HepG2 (cell line): Measurements from ENCODE around the gene UBQLN1. TPM values are rescaled to one million over a fixed set of nuclear protein-coding genes. Genes with fewer than 3 reads are reported as not detected.
"Not testable (repeated sequence)": the region's sequence is repeated elsewhere in the genome, so short reads cannot be mapped to it uniquely, and the experiment has no call there.

Source experiments
- ATAC-seq: fragments of 200-7000 bp; cut with Tn5 transposase; 3 replicates; pipeline ENCODE4 v1.9.1; 2020; ENCODE audit warnings: mild to moderate bottlenecking, moderate library complexity
- BruUV-seq: library from RNA; stranded (reverse); fragments of 400-500 nt; replicated peaks from 2 replicates; lab custom pipeline; 2021; lab: Mats Ljungman, UMichigan
- CTCF ChIA-PET: fragments of 300-600 bp; formaldehyde crosslinking; extraction: SDS; loops from one replicate; lab custom pipeline; 2021; ENCODE audit warnings: low total read pairs, inconsistent platforms, low intra/inter-chr PET ratio; lab: Yijun Ruan, JAX
- POLR2A ChIA-PET: fragments of 350-600 bp; sonication (Branson Sonifier 250); formaldehyde crosslinking; loops from one replicate; lab custom pipeline; 2020; ENCODE audit warnings: antibody characterized with exemption, inconsistent platforms; lab: Yijun Ruan, JAX
- DNase-seq: peaks from one replicate; pipeline ENCODE4 v3.0.0-alpha.2; 2015; ENCODE audit warnings: low spot score
- FAIRE-seq: peaks from 3 replicates; lab custom pipeline; 2011; peaks lifted over from hg19 to GRCh38; lab: Jason Lieb, UNC
- H2AFZ ChIP-seq: one replicate; pipeline ENCODE4 v1.6.1; 2011; ENCODE audit warnings: low read length, inconsistent platforms
- H3K27ac ChIP-seq: fragments of 300-600 bp; 3 replicates; pipeline ENCODE4 v1.8.0; 2011; ENCODE audit warnings: mixed run types, mild to moderate bottlenecking, mixed read lengths, low read length, inconsistent platforms; ENCODE audit not compliant: insufficient read depth; ENCODE audit errors: extremely low read length
- H3K27me3 ChIP-seq, 2 experiments: fragments of 200-600 bp in 1 of 2; 2 replicates in 1 of 2; 3 replicates in 1 of 2; pipeline versions ENCODE4 v1.6.0 to v1.8.0; 2011; ENCODE audit warnings: low read length in 2 of 2, mild to moderate bottlenecking in 2 of 2, moderate library complexity in 2 of 2, inconsistent platforms in 1 of 2; ENCODE audit not compliant: insufficient read depth in 2 of 2, control insufficient read depth in 1 of 2
- H3K36me3 ChIP-seq, 2 experiments: fragments of 200-600 bp in 1 of 2; replicated peaks in 1 of 2; 2 replicates in 1 of 2; 3 replicates in 1 of 2; pipeline versions ENCODE4 v1.5.1 to v1.8.0; 2011; ENCODE audit warnings: low read length in 2 of 2, inconsistent platforms in 1 of 2; ENCODE audit not compliant: insufficient read depth in 2 of 2, control insufficient read depth in 1 of 2
- H3K4me1 ChIP-seq: 2 replicates; pipeline ENCODE4 v1.5.1; 2012; ENCODE audit warnings: low read length, inconsistent platforms; ENCODE audit not compliant: insufficient read depth
- H3K4me2 ChIP-seq: 2 replicates; pipeline ENCODE4 v1.6.0; 2011; ENCODE audit warnings: low read depth, low read length, inconsistent platforms
- H3K4me3 ChIP-seq, 3 experiments: fragments of 200-600 bp in 1 of 3; sonication (generic), shearing (Covaris generic) in 1 of 3; replicated peaks in 1 of 3; 2 replicates each; pipeline ENCODE4 v1.5.1; 2011 to 2016; ENCODE audit warnings: low read length in 3 of 3, inconsistent platforms in 2 of 3, low read depth in 2 of 3, mild to moderate bottlenecking in 2 of 3, control low read depth in 1 of 3, mixed read lengths in 1 of 3; ENCODE audit not compliant: insufficient read depth in 1 of 3
- H3K79me2 ChIP-seq: one replicate; pipeline ENCODE4 v1.6.1; 2011; ENCODE audit warnings: low read length, inconsistent platforms; ENCODE audit not compliant: insufficient read depth
- H3K9ac ChIP-seq: 2 replicates; pipeline ENCODE4 v1.6.0; 2011; ENCODE audit warnings: mild to moderate bottlenecking, low read depth, low read length, inconsistent platforms; ENCODE audit not compliant: insufficient read depth
- H3K9me3 ChIP-seq: 2 replicates; pipeline ENCODE4 v1.5.1; 2012; ENCODE audit warnings: mild to moderate bottlenecking, low read length
- H4K20me1 ChIP-seq: 2 replicates; pipeline ENCODE4 v1.6.0; 2011; ENCODE audit warnings: inconsistent platforms, mild to moderate bottlenecking, low read length, moderate library complexity; ENCODE audit not compliant: insufficient read depth
- CEBPG ChIP-seq: IDR thresholded peaks from 2 replicates; pipeline ENCODE4 v1.6.1; 2016
- HDAC2 ChIP-seq: sonication (generic); formaldehyde crosslinking; IDR thresholded peaks from 2 replicates; pipeline ENCODE4 v1.4.0; 2020; ENCODE audit warnings: missing genetic modification reagents
- HOMEZ ChIP-seq: IDR thresholded peaks from 2 replicates; pipeline ENCODE4 v1.6.1; 2016; ENCODE audit warnings: low read depth
- KDM1A ChIP-seq: IDR thresholded peaks from 2 replicates; pipeline ENCODE4 v1.6.1; 2016; ENCODE audit warnings: missing compliant biosample characterization
- KMT2A ChIP-seq: sonication (generic); formaldehyde crosslinking; IDR thresholded peaks from 2 replicates; pipeline ENCODE4 v1.4.0; 2020; ENCODE audit warnings: missing genetic modification reagents
- RCOR2 ChIP-seq: IDR thresholded peaks from 2 replicates; pipeline ENCODE4 v1.6.1; 2016; ENCODE audit warnings: missing biosample characterization, missing genetic modification reagents
- ZBTB38 ChIP-seq: sonication (generic); formaldehyde crosslinking; IDR thresholded peaks from 2 replicates; pipeline ENCODE4 v1.5.1; 2020; ENCODE audit warnings: mild to moderate bottlenecking, missing genetic modification reagents
- ZMYM2 ChIP-seq: sonication (generic); formaldehyde crosslinking; IDR thresholded peaks from 2 replicates; pipeline ENCODE4 v1.8.0; 2022; ENCODE audit warnings: mild to moderate bottlenecking, missing genetic modification reagents
- ZNF362 ChIP-seq: sonication (generic); formaldehyde crosslinking; IDR thresholded peaks from 2 replicates; pipeline ENCODE4 v1.4.0; 2020; ENCODE audit warnings: missing genetic modification reagents, mild to moderate bottlenecking, borderline replicate concordance
- ZNF460 ChIP-seq: sonication (generic); formaldehyde crosslinking; IDR thresholded peaks from 2 replicates; pipeline ENCODE4 v1.5.1; 2020; ENCODE audit warnings: missing genetic modification reagents, mild to moderate bottlenecking, borderline replicate concordance
- ZNF687 ChIP-seq: sonication (generic); formaldehyde crosslinking; IDR thresholded peaks from 2 replicates; pipeline ENCODE4 v1.5.1; 2020; ENCODE audit warnings: mild to moderate bottlenecking, missing genetic modification reagents, moderate library complexity
- ZNF710 ChIP-seq: sonication (generic); formaldehyde crosslinking; IDR thresholded peaks from 2 replicates; pipeline ENCODE4 v1.5.0; 2020; ENCODE audit warnings: mild to moderate bottlenecking, missing genetic modification reagents, borderline replicate concordance
- ZNF770 ChIP-seq: sonication (generic); formaldehyde crosslinking; IDR thresholded peaks from 2 replicates; pipeline ENCODE4 v1.5.0; 2020; ENCODE audit warnings: mild to moderate bottlenecking, missing genetic modification reagents
- WGBS: methylation state at CpG from one replicate; pipeline ENCODE4 v1.1.6; 2017; ENCODE audit warnings: low lambda C conversion rate; 5-methylcytosine and 5-hydroxymethylcytosine counted together
- in situ Hi-C: cut with HindIII; loops from 2 replicates; pipeline ENCODE4 v1.10.0; 2017; ENCODE audit warnings: low pct_unique_long_range_greater_than_20kb; ENCODE audit not compliant: extremely low pct_ligation_motif_present
- intact Hi-C: fragments of 100-400 bp; cut with micrococcal nuclease; formaldehyde crosslinking; loops from one replicate; pipeline ENCODE4 v1.10.0; 2022; ENCODE audit not compliant: unreplicated experiment
- polyA plus RNA-seq, 8 experiments: library from polyadenylated mRNA; depleted of rRNA in 3 of 8; stranded (reverse) in 7 of 8; unstranded in 1 of 8; fragments of >200 nt; fragmentation: Illumina TruSeq in 4 of 8; extraction: Trizol in 4 of 8; gene quantifications; 2 replicates each; pipeline versions ENCODE4 v1.2.1 to v1.2.3, GENCODE V29; 2011 to 2016; ENCODE audit warnings: low read depth in 4 of 8, missing spikeins in 1 of 8, mixed read lengths in 1 of 8; ENCODE audit not compliant: insufficient read depth in 1 of 8
- total RNA-seq, 5 experiments: library from RNA; depleted of rRNA; stranded (reverse); fragments of >200 nt; fragmentation: Illumina TruSeq; extraction: Trizol; gene quantifications; 2 replicates each; pipeline ENCODE4 v1.2.3, GENCODE V29; 2016; ENCODE audit warnings: low read depth in 1 of 5

The UBQLN1 gene
- total and polyA plus RNA-seq, 2 of the 13 experiments (the other 11 are each of a cell fraction or from before 2014, with no cell fraction given) = 78.1 to 83.8 TPM

GRCh38 chr9:83705219-83705651 is 2.5 kb downstream of the UBQLN1 start:
- H3K4me2 ChIP-seq = peak overlapping the region; percentile 87
- 74% methylated on average over 12 of the region's 12 CpGs for WGBS
- peaks cover 56% of the 10 kb centered on the region for H4K20me1 ChIP-seq
- intact Hi-C loops = loop anchor here (5.0 kb wide), 1 partner anchor 43 kb away; no protein-coding TSS in a partner anchor
- FAIRE-seq, CTCF ChIA-PET, in situ Hi-C loops, H3K27me3 ChIP-seq, BruUV-seq, H3K36me3 ChIP-seq, H2AFZ ChIP-seq, H3K9me3 ChIP-seq, ATAC-seq, POLR2A ChIA-PET: not testable (repeated sequence)
- H3K79me2 ChIP-seq = peaks cover 75% of the 10 kb centered on the region
- H3K9ac ChIP-seq = peak overlapping the region; percentile 95; the same call in 1 of the 2 replicates
- H3K4me1 ChIP-seq = peaks cover 60% of the 10 kb centered on the region
- peak overlapping the region; percentile 11 for H3K27ac ChIP-seq
- peak; percentile 21 for DNase-seq
- peak overlapping the region; percentile 82 to 99 (median 94); a peak in 4 of 6 replicates for H3K4me3 ChIP-seq
- TF ChIP-seq KDM1A (peak; percentile 52; the same call in 1 of the 2 replicates), RCOR2 (CRISPR knock-in tag) (peak; percentile 51; the same call in 1 of the 2 replicates), HOMEZ (CRISPR knock-in tag) (0 out of 2 replicates have a peak, but pooled peaks have one; percentile 13), ZNF770 (CRISPR knock-in tag) (peak; percentile 97), CEBPG (CRISPR knock-in tag) (peak; percentile 86), ZNF710 (CRISPR knock-in tag) (0 out of 2 replicates have a peak, but pooled peaks have one; percentile 21), ZNF362 (CRISPR knock-in tag) (peak; percentile 80; the same call in 1 of the 2 replicates), KMT2A (CRISPR knock-in tag) (0 out of 2 replicates have a peak, but pooled peaks have one; percentile 35), ZNF687 (CRISPR knock-in tag) (peak; percentile 31; the same call in 1 of the 2 replicates), HDAC2 (CRISPR knock-in tag) (0 out of 2 replicates have a peak, but pooled peaks have one; percentile 29), ZMYM2 (CRISPR knock-in tag) (peak; percentile 82; the same call in 1 of the 2 replicates), ZNF460 (CRISPR knock-in tag) (peak; percentile 97), ZBTB38 (CRISPR knock-in tag) (peak; percentile 61; the same call in 1 of the 2 replicates)
